NCI-H2029 (cell line): ENCODE data around the gene ZNF516.

Experiments
- DNase-seq: peaks from one replicate; lab custom pipeline; 2025; lab: John Stamatoyannopoulos, UW

Gene ZNF516

DNA sequence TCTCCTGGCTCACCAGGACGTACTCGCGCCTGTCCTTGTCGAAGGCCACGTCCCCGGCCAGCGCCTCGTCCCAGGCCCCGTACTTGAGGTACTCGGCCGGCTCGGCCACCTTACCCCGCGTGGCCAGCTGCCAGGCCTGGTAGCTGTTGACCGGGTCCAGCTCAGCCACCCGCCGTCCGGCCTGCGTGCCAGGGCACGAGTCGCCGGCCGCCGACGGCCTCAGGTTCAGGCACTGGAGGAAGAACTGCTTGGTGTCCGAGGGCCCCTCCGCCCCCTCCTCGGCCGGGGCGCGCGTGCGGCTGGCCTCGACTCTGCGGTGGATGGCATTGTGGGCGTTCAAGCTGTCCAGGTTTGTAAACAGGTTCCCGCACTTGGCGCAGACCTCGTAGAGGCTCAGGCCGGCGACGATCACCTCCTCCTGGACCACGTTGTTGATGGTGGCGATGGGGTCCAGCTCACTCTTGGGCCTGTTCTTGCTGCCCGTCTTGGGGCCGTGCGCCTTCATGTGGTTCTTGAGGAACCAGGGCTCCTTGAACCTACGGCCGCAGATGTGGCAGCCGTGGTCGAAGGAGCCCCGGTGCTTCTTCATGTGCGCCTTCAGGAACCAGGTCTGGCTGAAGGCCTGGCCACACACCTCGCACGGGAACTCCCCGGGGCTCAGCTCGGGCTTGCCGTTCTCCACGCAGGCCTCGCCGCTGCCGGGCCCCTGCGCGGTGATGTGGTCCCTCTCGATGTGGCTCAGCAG, 53.2 kb downstream of the ZNF516 start:
- DNase-seq: no peak

DNA sequence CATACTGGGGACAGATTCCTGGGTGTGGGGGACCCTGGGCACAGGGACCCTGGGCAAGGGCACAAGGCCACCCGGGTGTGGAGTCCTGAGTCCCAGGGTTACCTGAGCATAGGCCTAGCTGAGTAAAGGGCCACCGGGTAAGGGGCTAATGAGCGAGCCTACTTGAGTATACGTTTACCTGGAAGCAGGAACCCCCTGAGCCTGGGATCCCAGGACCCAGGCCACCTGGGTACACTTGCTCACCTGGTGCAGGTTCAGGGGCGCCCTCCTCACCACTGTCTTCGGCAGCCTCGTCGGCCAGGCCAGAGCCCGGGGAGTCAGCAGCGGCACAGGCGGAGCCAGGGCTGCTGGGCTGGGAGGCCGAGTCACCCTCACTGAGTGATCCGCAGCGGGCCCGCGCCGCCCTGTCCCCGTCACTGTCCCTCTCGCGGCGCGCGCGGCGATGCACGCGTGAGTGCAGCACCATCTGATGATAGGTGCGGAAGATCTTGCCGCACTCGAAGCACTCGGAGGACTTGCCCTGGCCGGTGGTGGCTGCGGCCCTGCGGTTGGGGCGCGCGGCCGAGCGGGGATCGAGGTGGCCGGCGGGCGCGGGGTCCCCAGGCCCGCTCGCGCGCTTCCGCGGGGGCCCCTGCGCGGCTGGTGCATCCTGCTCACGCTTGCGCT, 53.9 kb downstream of the ZNF516 start:
- DNase-seq: no peak

DNA sequence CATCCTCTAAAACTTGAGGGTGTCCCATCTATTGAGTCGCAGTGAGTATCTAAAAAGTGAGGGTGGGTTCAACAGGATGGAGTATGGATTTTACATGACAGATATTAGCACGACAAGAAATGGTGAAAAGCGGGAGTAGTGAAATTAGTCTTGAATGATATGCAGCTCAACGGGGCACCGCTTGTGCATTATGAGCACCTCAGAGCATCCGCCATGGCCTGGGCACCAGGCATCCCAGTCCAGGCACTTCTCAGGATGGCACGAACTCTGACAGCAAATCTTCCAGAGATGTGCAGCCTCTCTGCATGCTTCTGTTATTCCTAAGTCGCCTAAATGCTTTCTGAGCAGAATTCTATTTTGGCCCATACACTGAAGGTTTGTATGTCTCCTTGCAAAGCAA, 57.1 kb downstream of the ZNF516 start:
- DNase-seq: no peak

DNA sequence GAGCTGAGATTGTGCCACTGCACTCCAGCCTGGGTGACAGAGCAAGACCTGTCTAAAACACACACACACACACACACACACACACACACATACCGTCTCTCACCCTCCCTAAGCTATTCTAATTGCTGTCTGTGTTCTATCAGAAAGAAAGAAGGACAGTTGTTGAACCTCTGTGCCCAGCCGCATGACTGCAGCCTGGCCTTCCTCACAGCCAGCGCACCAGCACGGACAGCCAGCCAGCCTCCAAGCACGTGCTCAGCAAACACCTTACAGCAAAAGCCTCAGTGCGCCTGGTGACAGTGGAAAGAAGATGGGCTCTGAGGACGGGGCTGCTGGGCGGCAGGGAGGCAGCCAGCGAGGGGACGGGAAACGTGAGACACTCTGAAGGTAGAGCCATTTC, 58.0 kb downstream of the ZNF516 start:
- no peak for DNase-seq

DNA sequence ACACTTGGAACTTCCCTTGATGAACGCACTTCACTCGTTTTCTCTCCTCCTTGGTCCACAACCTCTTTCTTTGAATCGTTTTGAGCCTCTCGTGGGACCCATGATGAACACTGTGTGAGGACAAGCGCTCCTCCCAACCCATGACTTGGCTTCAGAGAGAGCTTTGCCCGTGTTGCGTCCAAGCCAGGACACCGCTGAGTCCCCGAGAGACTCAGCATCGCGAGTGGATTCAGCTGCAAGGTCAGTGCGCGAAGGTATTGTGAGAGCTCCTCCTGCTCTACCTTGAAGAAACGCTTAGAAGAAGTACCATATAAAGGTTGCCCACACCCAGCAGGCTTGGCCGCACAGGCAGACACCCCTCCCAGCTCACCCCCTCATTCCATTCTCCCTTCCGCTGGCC, 58.7 kb downstream of the ZNF516 start:
- no peak for DNase-seq

DNA sequence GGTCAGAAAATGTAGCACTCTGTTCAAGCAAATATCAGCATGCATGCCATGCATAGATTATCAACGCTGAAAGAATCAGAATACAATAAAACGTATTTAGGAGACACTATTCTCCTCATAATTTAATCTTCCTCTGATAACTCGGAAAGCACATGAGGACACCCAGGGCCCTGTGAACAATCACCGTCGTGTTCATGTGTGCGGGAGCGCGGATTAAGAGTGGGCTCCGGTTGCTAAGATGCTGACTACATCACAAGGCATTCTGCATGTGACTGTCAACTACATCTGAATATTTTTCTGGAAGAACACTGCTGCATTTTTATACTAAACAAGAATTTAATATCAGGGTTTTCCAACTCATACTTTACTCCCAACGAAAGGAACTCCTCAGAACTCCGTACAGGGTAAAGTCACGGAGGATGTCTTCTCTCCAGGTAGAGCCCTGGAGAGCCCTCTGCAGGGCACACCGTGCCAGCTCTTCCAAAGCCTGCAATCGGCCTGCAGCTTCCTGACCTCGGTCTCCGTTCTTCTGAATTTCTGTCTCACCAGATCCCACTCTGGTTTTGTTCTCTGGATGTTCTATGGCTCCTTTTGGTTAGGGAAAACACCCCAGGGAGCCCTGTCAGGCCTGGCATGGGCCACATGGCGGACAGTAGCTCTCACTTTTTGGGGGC, 59.6 kb downstream of the ZNF516 start:
- DNase-seq: no peak

DNA sequence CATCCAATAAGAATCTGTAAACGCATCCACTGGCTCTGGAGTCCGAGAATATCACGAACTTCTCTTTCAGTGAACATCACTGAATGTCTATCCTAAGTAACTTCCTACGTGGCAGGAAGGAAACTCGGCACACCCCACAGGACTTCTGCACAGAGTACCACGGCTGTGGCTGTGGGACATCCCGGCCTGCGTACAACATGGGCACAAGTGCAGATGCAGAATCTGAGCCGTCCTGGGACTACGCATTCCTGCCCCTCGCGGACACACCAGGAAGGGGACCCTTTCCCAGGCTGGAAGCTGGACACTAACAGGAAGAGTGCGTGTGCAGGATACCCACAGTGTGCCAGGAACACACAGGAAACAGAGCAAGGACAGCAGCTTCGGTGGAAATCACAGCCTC, 60.6 kb downstream of the ZNF516 start:
- no peak for DNase-seq

DNA sequence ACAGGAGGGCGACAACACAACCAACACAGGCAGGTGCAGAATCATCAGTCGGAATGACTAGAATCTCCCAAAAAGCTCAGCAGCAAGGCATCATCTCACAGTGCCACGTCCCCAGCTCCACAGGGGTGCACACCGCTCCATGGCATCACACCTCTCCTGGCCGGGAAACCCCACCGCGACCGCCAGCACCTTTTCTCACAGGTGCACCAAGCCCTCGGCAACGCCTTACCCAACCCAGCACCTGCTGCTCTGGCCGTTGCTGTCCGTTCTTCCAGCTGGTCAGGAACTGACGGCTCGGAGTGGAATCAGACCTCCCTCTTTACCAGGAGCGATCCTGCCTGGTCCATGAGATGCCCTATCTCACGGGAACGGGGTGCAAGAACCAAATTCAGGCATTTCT, 61.3 kb downstream of the ZNF516 start:
- DNase-seq: no peak

DNA sequence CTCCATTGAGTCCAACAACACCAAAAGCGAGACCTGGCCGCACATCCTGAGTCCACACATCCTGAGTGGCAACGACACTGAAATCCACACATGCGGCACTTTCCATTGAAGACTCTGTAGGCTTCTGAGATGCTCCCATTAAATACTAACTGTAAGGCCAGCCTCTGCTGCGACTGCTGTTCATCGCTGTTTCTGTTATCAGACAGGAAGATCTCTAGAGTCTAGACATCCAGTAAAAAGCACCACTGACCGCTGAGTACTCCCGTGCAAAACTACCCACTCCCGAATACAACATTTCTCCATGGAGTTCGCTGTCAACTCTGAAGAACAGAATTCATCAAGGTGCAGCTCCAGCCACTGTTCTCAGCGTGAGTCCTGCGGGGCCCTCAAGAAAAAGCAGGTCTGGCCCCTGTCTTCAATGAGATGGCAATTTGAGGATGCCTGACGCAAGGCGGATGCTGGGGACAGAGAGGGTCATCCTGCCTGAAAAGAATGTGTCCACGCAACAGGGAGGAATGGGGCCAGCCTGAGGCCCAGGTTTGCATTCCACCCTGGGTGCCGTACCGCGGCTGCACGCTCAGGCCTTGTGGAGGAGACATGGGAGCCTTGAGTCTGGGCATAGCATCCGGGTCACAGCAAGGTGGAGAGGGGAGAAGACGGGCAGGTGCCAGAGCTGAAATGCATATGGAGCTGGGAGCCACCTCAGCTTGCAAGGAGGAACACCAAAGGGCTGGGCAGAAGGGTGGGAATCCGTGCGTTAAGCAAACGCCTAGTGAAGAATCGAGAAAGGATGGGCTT, 61.9 kb downstream of the ZNF516 start:
- DNase-seq: no peak

DNA sequence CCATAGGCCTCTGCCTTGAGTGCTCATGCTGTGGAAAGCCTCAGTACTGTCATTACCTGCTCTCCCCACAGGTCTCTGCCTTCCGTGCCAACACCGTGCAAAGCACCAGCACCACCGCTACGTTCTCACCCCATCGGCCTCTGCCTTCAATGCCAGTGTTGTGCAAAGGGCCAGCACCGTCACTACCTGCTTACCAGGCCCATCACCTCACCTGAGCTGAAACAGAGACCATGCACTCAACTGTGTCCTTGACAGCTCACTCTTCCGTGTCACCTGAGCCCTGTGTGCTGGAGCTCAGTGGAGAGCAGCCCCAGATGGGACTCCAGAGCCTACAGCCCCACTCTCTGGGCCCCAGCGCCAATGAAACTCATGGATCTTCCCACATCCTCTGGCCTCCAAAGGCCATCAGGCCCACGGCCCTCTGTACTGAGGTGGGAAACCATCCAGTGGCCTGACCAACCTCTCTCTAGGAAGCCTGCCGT, 62.7 kb downstream of the ZNF516 start:
- no peak for DNase-seq

DNA sequence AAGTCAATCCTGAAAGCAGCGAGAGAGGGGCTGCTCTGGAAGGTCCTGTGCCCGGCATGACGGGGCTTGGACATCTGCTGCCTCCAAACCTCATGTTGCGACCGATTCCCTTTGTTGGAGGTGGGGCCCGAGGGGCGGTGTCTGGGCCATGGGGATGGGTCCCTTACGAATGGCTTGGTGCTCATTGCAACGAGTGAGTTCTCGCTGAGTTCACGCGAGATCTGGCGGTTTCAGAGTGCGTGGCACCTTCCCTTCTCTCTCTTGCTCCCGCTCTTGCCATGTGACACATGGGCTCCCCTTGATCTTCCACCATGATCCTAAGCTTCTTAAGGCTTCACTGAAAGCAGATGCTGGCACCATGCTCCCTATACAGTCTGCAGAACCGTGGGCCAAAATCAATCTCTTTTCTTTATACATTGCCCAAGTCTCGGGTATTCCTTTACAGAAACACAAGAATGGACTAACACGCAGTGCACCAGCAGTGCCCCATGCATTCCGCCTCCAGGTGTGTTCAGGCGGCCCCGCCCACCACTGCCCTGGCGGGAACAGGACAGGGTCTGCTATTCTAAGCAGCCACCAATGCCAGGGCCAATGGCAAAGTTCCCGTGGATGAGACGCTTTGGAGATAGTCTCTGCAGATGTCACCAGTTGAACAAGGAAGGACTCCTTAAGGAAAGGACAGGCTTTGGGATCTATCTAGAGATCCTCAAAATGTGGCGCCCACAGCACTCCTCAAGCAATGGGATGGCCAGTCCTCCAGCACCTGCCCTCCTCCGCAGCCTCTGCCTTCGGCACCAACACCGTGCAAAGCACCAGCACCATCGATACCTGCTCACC, 63.4 kb downstream of the ZNF516 start:
- DNase-seq: no peak

DNA sequence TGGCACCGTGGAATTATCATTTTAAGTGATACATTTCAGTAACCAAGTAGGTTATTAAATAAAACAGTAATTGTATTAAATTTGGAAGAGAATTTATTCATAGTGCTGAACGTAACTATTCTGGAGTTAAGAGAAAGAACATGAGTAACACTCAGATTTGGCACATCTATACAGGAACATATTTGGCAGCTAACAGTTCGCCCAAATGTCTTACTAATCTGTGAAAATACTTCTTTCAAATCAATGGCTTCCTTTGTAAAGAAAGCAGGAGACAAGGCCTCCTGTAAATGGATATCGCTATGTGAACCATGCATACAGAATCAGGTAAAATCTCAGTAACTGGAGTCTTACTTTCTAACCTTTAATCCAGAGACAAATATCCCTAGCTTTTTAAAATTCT, 64.4 kb downstream of the ZNF516 start:
- DNase-seq: no peak

DNA sequence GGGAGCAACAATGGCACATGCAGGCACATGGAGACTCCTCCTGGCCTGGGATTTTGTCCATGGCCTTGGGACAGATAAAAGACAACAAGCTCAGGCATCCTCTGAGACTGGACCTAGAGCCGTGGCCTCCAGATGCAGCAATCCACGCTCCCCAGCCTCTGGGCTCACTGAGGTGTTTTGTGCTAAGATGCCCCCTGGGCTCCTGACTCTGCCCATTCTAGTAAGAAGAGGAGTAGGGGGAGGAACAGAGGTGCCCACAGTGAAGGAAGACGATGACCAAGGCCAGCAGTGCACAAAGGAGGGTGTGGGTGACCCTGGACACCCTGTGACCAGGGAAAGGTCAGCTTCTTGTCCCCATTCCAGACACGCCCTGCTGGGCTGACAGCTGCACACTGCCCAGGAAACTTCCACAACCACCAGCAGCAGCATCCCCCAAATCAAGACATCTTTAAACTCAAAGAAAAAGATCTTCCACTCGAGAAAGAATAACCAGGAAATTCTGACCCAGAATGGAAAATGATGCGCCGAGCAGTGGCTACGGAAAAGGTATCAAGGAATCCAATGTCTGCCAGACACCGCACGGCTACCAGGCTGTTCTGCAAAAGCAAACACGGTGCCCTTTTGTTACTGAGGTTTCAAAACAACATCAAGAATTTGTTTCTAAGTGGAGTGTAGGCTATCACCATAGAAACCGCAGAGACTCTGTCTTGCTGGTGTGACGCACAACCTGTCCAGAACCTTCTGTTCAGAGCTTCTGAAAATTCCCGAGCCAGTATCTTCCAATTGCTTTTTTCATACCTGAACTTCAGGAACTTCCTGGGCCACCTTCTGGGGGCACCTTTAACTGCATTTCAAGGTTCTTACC, 65.5 kb downstream of the ZNF516 start:
- no peak for DNase-seq

DNA sequence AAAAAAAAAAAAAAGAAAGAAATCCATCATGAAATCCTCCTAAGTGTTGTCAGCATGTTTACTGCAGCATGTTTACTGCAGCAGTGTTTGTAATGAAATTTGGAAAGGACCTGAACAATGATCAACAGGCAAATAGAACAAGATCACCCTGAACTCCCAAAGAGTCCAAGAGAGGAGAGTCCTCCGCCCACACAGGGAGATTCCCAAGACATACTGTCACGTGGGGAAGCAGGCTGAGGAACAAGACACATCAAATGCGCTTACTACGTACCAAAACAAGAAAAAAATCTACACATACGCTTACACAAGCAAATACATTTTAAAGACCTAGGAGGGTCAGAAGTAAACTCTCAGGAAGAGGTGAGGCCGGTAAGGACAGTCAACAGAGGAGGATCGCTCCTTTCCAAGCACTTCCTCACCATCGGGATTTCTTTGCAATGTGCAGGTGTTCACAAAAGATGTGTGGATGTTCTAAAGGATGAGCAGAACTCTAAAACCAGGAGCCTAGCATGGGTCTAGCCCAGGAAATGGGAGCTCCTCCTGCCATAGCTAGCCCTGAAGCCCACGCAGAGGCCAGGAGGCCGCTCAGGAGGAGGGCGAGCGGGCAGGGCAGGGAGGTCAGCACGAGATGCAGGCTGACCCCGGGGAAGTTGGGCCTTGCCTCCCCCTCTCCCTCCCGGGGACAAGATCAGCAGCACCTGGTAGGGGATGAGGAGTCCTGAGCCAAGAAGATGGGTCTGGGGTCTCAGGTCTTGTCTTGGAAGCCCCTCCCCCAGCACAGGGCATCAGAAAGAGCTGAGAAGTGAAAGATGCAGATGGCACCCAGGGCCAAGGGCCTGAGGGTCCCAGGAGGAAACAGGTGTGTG, 66.4 kb downstream of the ZNF516 start:
- no peak for DNase-seq

DNA sequence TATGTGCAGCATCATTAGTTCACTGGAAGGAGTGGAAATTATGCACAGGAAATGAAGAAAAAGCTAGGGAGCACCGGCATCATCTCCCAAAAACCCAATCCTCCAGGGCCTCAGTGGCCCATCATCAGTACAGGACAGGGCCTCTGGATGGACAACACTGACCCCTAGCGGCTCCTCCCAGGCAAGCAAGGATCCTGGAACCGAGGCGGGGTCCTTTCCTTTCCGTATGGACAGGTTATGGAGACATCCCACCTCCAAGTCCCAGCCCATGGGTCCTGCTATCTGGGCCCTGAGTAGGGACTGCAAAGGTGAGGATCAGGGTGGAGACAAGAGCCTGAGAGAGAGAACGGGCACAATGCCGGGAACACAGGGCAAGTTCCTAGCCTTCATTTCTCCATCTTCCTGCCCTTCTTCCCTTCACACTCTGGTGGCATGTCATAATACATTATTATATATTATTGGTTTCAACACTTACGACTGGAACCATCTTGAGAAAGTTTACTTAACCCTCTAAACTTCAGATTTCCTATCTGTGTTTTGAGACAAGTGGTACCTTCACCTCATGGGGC, 68.2 kb downstream of the ZNF516 start:
- DNase-seq: no peak

DNA sequence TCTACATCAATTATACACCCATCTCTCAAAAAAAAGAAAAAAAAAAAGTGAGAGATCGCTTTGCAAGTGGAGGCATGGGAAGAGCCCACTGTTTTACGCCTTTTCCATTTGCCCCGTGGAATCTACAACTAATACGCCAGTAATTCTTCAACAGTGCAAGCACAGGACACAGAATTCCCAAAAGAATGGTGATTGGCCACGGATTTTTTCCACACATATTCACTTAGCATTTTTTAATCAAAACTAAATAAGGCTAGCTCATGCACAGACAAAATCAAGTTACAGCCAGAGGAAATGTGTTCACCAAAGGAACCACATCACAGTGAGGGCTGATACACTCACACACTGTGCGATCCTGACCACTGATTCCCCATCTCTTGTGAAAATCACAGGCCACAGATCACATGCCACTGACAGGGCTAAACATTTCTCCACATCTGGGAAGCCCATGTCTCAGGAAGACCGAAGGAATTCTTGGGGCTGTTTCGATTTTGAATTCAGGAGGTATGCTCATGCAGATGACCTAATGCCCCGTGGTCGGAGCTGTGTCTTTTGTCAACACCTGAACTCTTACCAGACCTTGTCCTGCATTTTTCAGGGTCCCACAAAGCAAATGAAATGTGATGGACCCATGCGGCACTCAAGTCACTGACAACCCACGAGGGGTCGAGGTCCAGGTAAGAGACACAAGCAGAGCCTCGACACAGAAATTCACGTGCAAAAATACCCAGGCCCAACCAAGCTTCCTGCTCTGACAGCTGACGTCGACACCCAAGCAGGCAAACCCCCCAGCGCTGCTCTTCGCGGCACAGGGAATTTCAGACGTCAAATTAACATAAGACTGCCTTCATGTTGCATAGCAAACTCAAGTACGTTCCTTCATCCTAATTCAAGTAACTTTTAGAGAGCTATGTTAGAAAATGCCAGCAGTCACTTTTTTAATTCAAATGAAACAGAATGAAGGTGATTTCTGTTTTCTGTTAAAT, 69.6 kb downstream of the ZNF516 start:
- DNase-seq: no peak

DNA sequence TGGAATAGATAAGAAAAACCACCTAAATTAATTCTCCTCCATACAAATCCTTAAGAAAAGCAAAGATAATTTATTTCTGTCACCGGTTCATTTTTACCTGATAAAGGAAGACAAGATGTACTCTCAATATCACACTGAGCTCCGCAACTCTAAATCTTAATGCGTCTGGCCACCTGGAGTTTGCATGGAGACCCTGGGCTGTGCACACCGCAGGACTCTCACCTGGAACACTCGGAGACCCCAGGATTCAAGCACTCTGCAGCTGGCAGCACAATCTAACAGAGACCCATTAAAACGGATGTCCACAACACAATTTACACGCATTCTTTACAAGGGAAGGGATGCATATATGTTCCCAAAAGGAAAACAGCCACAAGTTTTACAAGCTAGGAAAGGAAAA, 72.2 kb downstream of the ZNF516 start:
- no peak for DNase-seq

DNA sequence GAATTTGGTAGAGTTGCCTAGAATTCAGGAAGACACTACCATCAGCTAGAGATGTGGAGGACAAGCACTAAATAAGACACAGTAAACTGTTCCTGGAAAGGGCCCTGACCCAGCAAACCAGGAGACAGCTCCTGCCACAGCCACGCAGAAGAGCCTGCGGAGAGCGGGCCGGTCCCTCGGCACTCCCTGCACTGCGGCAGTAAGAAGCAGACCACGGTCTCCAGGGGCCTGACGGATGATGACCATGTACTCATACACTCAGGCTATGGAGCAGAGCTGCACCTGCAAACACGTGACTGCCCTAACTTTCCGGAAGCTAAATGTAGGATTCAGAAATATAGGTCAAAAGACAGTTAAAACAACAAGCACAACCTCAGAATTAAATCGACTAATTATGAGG, 72.9 kb downstream of the ZNF516 start:
- no peak for DNase-seq
